HG02642 (cell line): ENCODE measurements around the gene ADAMTS4.

Experiments used
- ATAC-seq: cut with Tn5 transposase; IDR thresholded peaks from one replicate; pipeline ENCODE4 v1.9.1; 2021; ENCODE audit warnings: mild to moderate bottlenecking; ENCODE audit not compliant: unreplicated experiment, poor library complexity

The ADAMTS4 gene

DNA sequence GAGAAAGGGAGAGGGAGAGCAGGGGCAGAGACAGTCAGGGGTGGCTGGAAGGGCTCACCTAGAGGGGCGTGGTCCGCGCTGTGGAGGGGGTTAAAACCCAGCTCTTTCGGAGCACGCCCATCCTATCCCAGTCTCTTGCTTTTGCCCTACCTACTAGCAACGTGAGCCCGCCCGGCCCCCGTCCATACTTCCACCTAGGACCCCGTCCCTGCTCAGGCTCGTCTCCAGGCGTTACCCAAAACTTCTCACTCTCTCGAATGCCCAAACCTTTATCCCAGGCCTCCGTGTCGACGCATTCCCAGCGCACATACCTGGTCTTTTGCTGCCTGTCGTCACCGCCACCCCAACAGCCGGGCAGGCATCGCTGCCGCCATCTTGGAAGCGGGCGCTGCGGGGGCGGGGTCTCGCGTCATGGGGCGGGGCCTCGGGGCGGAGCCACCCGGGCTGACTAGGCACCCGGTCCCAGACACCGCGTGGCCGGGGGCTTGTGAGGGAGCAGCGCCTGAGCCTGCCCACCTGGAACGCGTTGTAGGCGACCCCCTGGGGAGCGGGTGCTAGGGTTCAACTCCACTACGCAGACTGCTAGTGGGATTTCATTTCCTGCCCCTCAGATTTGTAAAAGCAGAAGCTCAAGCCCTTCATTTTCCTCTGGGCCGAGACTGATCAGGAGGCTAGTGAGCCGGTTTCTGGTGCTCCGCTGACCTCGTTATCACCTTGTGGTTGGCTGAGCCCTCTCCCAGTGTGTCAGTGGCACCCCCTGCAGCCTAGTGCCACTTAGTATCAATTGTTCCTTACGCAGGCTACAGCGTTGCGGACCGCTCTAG is 21.5 kb downstream of the ADAMTS4 start, which contains the start of gene B4GALT3:
Gene B4GALT3 (minus strand): TSS at position 396 of the 824 bp plus-strand sequence. CDS start 1,447 bp downstream, outside the sequence.
- ATAC-seq: peak; percentile 87

DNA sequence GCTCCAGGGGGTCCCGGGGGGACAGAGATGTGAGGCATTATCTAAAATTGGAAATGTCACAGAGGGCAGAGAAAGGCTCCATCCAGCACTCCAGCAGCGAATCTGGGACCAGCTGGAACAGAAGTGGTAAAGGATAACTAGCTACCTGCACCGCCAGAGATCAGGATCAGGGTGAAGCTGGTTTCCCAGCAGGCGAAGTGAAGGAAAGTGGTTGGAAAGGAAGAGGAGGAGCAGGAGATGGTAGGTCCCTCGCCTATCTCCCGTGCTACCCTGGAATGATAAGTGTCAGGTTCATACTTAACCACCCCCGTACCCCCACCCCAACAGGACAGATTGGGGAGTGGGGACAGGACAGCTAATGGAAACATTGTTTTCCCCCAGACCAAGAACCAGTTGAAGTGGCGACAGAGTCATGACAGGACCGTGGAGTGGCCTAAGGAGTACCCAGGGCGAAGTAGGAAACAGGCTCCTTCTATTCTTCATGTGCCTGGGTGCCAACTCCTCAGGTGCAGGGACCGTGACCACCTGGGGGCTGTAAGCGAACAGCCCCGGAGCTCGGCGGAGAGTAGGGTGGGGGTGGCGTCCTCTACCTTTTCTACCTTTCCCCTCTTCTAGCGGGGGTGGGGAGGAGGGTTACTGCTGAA is 22.3 kb downstream of the ADAMTS4 start:
- ATAC-seq: no peak

DNA sequence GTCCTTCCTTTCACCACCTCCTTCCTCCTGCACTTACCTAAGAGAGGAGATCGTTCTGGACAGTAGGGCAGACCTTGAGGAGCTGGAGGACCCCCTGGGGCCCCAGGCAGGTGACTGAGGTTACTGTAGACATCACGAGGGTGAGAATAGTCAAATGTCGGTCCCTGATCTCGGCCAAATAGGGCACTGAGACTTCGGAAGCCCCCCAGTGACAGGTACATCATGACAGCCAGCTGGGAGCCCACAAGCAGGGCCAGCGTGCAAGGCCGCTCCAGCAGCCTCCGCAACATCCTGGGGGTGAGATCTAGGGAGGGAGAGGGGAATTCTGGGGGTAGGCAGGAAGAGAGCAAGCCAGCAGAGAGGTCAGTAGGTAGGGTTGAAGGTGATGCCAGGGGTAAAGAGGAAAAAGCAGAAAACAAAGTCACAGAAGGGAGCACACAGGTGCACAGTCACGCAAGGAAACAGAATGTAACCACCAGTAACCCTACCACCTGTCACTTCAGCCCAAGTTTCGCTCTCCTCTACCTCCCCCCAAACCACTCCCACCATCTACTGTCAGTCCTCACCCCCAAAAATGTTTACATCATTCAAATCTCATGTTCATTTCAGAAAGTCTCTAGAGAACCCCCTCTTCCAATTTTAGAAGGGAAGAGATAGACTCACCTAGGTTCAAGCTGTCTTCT is 22.9 kb downstream of the ADAMTS4 start:
- no peak for ATAC-seq

DNA sequence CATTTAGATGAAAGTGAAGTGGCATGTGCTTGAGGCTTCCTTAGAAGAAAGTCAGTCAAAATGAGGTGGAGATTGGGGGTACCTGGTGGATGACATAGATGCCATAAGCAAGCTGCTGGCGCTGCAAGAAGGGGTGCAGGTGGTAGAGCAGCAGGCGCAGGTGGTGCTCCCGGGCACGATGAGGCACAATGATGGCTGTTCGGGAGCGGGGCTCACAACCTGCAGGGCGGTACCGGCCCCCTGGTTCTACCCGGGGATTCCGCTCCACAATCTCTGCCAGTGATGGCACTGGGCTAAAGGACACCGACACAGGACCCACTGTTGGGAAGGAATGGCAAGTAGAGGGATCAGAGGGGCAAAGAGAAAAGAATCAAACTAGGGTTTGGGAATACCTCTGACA is 23.9 kb downstream of the ADAMTS4 start:
- no peak for ATAC-seq

DNA sequence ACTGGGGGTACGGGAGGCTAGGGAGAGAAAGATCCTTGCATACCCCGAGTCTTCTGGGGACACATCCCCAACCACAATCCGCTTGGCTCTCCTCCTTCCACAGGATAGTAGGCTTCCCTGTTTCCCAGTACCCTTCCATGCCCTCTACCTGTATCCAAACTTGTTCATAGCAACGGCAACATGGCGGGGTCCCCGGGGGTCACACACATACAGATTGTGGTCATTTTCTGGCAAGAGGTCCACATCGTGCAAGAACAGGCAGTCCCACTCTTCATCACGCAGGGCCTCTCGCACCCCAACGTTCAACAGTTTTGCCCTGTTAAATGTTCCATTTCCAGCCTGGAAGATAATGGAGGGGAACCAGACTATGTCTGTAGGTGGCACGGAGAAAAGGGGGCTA is 25.1 kb downstream of the ADAMTS4 start:
- no peak for ATAC-seq

DNA sequence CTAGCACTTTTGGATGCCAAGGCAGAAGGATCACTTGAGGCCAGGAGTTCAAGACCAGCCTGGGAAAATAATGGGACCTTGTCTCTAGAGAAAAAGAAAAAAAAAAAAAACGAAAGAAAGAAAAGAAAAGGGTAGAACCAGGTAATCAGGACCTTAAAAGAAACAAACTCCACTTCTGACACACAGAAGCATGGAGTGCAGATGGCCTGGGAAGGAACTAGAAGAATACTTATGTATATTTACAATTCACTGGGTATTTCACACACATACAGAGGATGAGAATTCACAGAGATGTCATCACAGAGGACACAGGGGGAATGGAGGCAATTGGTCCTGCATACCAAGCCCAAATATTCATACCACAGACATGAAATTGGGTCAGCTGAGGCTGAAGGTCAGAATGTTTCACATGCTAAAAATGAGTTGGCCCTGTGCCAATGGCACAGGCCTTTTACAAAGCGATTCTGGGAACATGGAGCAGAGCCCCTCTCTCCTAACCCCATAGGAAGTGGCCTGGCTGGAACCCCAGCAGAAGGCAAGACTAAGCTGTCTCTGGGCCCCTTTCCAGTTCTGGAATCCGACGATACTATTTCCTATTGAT is 26.0 kb downstream of the ADAMTS4 start:
- ATAC-seq: no peak

DNA sequence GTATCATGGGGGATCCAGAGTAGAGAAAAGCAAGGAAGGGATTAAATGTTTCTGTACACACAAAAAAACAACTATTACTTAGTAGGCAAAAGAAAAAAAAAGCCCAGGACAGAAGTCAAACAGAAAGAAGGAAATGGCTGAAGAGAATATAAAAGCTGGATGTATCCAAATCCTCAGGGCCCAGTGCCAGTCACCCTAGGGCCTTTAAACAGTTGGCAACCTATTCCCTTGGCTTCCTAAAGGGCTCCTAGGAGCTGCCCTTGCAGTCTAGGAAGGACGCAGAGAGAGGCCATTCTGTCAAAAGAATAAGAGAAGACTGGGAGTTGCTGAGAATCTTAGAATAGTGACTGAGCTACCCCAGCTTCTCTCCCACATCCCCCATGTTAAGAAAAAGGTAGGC is 26.5 kb downstream of the ADAMTS4 start:
- ATAC-seq: no peak

DNA sequence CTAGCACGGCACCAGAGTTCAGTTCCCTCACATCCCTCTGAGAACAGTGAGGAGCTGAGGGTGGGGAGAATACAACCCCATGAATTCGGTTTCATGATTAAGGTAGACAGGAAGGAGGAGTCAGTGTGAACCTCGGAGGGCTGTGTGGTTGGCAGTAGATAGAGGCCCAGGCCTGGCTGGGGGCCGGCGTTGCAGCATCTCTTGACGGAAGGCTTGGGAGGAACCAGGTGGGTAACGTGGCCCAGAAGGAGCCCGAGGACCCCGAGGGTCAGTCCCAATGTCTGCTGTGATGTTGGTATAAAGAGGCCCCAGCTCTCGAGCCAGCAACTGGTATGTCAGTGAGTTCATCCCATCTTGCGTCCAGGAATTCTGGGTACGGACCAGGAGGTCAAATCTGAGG is 27.2 kb downstream of the ADAMTS4 start:
- no peak for ATAC-seq

DNA sequence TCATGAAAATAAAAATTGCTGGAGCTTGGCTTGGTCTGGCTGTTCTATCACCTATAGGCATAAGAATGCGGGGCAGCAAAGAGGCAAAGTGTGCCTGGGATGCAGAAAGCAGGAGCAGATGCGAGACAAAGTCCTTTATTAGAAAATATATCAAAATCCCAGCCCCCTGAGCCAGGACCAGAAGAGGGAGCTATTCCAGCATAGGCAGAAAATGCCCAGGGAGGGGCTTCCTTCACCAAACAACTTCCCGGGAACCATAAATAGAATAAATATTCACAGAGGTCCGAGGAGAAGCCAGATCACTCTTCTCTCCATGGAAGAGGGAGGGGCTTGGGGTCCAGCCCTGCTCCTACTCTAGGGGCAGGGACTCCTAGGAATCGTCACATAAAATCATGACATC is 27.7 kb downstream of the ADAMTS4 start:
- no peak for ATAC-seq

DNA sequence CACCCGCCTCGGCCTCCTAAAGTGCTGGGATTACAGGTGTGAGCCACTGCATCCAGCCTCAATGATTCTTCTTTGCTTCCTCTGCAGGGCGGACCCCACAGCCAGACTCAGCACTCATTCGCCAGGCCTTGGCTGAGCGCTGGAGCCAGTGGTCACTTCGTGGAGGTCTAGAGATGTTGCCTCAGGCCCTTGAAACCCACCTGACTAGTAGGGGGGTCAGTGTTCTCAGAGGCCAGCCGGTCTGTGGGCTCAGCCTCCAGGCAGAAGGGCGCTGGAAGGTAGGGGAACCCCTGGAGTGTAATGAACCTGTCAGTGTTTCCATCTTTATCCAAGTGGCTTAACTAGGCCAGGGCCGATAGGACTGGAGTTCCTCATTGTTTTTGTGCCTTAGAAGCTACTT is 29.9 kb downstream of the ADAMTS4 start:
- ATAC-seq: no peak

DNA sequence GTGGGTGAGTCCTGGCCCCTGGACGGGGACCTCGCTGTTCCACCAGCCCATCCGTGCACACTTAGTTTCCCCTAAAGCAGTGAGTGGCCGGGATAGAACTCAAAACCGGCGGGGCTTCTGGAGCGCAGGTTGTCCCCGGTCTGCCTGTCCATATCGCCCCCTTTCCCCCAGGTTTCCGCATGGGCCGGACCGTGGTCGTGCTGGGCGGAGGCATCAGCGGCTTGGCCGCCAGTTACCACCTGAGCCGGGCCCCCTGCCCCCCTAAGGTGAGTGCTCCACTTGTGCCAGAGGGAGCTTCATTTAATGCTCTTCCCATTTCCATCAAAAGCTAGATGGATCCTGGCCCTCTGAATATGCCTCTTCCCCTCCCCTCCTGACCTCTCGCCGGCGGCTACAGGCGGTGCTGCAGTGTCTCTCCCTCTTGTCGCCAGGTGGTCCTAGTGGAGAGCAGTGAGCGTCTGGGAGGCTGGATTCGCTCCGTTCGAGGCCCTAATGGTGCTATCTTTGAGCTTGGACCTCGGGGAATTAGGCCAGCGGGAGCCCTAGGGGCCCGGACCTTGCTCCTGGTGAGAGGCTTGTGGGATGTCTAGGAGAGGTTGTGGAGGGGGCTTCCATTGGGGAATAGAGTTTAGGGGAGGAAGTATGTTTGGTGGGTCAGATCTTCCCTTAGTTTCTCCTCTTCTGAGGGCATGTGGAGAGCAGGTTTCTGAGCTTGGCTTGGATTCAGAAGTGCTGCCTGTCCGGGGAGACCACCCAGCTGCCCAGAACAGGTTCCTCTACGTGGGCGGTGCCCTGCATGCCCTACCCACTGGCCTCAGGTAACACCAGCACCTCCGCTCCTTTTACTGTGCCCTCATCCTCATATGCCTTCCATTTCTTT is 31.9 kb downstream of the ADAMTS4 start:
- no peak for ATAC-seq

DNA sequence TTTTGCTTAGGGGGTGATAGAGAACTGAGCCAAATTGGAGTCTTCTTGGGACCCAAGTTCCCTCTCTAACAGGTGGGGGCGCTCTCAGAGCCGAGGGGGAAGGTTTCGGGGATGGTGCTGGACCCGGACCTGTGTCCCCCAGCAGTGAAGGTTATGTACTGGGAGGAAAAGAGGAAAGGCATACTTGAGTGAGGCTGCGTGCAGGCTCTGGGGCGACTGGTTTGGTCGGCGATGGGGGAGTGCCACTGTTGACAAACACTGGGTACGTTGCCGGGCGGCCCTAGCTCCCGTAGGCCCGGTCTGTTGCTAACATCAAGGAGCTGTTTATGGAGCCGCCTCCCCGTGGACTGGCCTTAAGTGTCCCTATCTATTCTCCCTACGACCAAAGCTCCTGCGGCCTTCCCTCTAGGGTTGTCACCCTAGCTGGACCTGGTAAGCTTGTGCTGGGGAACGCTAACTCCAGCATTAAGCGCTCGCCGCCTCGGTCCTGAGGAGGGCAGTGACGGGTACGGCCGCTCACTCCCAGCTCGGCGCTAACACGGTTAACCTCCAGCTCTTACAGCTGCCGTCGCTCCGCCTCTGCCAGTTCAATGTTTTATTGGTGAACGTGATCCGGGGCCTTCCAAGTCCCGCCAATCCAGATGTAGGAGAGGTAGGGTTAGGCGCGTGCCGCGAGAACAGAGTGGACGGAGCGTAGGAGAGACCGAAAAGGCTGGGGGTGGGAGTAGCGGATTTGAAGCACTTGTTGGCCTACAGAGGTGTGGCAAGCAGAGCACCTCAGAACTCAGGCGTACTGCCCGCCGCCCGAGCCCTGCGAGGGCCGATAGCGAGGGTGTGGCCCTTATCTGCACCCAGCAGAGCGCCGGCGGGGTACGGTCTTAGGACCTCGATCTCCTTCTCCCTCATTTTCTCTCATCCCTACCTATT is 32.8 kb downstream of the ADAMTS4 start, which contains the start of gene PPOX:
Gene PPOX (plus strand): TSS at position 685 of the 927 bp plus-strand sequence. CDS start 422 bp downstream, outside the sequence.
- ATAC-seq: peak; percentile 92

DNA sequence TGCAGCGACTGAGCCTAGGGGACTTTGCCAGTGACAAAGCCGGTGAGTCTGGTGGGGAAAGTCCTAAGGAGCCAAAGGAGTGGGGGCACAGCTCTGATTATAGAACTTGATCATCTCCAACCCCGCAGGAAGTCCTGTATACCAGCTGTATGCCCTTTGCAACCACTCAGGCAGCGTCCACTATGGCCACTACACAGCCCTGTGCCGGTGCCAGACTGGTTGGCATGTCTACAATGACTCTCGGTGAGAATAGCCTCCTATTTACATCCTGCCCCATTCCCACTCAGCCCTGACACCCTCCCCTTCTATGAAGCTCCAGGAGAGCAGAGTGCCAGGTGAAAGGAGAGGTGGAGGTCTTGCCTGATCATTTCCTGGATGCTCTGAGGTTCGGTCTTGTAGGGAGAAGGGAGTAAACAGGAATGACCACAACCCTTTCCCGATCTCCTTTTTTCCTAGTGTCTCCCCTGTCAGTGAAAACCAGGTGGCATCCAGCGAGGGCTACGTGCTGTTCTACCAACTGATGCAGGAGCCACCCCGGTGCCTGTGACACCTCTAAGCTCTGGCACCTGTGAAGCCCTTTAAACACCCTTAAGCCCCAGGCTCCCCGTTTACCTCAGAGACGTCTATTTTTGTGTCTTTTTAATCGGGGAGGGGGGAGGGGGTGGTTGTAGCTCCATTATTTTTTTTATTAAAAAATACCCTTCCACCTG is 33.8 kb downstream of the ADAMTS4 start:
- ATAC-seq: no peak

DNA sequence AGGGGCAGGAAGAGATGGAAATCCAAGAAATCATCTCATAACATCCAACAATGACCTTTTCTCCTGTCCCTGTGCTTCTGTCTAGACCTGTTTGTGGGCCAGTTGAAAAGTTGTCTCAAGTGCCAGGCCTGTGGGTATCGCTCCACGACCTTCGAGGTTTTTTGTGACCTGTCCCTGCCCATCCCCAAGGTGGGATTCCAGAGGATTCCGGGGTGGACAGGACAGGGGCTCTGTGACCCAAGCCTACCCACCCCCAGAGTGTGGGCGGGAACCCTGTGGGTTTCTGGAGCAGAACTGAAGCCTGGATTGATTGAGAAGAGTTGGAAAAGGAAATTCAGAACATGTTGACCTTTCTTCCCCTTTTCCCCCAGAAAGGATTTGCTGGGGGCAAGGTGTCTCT is 35.1 kb downstream of the ADAMTS4 start:
- no peak for ATAC-seq

DNA sequence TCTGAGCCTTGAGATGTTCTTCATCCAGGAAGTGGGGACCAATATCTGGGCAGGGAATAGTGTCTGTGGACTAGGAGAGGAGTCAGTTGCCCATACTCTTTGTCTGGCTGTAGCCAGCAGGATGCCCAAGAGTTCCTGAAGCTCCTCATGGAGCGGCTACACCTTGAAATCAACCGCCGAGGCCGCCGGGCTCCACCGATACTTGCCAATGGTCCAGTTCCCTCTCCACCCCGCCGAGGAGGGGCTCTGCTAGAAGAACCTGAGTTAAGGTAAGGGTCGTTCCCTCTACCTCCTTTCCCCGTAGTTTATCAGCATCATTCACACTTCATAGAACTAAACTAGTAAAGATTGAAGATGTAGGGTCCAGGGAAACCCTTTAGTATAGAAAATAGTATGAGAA is 36.0 kb downstream of the ADAMTS4 start:
- ATAC-seq: no peak

DNA sequence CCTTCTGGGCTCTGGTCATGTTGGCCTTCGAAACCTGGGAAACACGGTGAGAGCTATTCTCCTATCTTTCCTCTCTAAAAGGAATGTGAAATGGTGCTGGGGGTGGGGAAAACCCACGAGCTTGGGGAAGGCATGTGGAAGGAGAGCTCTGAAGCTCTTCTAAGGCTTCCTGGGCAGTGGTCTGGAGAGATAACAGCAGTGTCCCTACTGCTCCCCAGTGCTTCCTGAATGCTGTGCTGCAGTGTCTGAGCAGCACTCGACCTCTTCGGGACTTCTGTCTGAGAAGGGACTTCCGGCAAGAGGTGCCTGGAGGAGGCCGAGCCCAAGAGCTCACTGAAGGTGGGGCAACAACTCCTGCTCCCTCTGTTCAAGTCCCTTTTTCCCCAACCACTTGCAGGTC is 36.8 kb downstream of the ADAMTS4 start:
- ATAC-seq: no peak

DNA sequence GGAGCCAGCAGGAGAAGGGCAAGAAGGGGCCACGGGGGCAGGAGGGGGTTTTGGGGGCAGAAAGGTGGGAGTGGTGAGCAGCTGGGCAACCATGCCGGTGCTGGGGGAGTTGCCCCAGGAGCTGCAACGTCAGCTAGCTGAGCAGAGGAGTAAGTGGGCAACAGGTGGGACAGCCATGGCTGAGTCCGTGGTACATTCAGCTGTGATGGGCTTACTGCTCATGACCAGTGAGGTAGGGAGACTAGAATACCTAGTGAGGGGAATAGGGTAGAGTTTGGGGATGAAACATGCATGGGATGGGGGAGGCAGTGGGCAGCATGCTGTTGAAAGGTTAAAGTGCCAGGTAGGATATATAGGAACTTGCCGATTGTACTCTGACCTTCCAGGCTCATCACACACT is 37.2 kb downstream of the ADAMTS4 start:
- ATAC-seq: no peak

DNA sequence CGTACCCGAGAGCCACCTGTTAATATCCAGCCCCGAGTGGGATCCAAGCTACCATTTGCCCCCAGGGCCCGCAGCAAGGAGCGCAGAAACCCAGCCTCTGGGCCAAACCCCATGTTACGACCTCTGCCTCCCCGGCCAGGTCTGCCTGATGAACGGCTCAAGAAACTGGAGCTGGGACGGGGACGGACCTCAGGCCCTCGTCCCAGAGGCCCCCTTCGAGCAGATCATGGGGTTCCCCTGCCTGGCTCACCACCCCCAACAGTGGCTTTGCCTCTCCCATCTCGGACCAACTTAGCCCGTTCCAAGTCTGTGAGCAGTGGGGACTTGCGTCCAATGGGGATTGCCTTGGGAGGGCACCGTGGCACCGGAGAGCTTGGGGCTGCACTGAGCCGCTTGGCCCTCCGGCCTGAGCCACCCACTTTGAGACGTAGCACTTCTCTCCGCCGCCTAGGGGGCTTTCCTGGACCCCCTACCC is 38.1 kb downstream of the ADAMTS4 start:
- ATAC-seq: no peak
